Muscle of back (tissue), 11 donors: ENCODE measurements around the gene SYCP3. TPM values are rescaled to one million over a fixed set of nuclear protein-coding genes. Genes with fewer than 3 reads are reported as not detected.
"Not testable (repeated sequence)": the region's sequence is repeated elsewhere in the genome, so short reads cannot be mapped to it uniquely, and the experiment has no call there.

Experiments
- DNase-seq, 3 donors: peaks; one replicate each; pipeline versions ENCODE4 v3.0.0 to v3.0.0-alpha.2; 2013
- polyA plus RNA-seq, 10 donors: library from polyadenylated mRNA; unstranded; fragments of 120-200 nt; gene quantifications; one replicate each; pipeline ENCODE4 v1.2.1, GENCODE V29; 2013; ENCODE audit not compliant: insufficient read length in 10 of 10

The SYCP3 gene
- polyA plus RNA-seq, 10 donors, result 0.20 to 3.8 (median 0.78) TPM

- no peak for DNase-seq
Measured at GRCh38 chr12:101713930-101714329, 25.3 kb downstream of the SYCP3 start.

GRCh38 chr12:101713059-101713682, 26.1 kb downstream of the SYCP3 start:
- DNase-seq, result peak; percentile 10 to 55 (median 24)

GRCh38 chr12:101710288-101710687, 29.0 kb downstream of the SYCP3 start:
- DNase-seq, result no peak

- no peak for DNase-seq
Measured at GRCh38 chr12:101707131-101707782, 32.0 kb downstream of the SYCP3 start.

GRCh38 chr12:101706403-101706802, 32.9 kb downstream of the SYCP3 start:
- no peak for DNase-seq

- DNase-seq, result no peak
Measured at GRCh38 chr12:101703487-101703886, 35.8 kb downstream of the SYCP3 start.

- no peak for DNase-seq
Measured at GRCh38 chr12:101700299-101700820, 38.9 kb downstream of the SYCP3 start.

GRCh38 chr12:101698800-101699347, 40.4 kb downstream of the SYCP3 start:
- DNase-seq, result peak; percentile 11 to 52 (median 29)

- peak; percentile 20 to 84 (median 41) for DNase-seq
Measured at GRCh38 chr12:101697930-101698799, 41.1 kb downstream of the SYCP3 start.

GRCh38 chr12:101697197-101697929, 41.9 kb downstream of the SYCP3 start, which contains the start of gene CHPT1:
Gene CHPT1 (plus strand): TSS chr12:101697640. CDS start chr12:101697862, 222 bp downstream.
- peak; percentile 37 to 86 (median 62) for DNase-seq

- peak in 2 of 3 donors; percentile 16 to 19 for DNase-seq
Measured at GRCh38 chr12:101696251-101697196, 42.7 kb downstream of the SYCP3 start.

GRCh38 chr12:101695706-101696105, 43.6 kb downstream of the SYCP3 start:
- no peak for DNase-seq

- no peak for DNase-seq
Measured at GRCh38 chr12:101694986-101695385, 44.3 kb downstream of the SYCP3 start.

- DNase-seq, result no peak
Measured at GRCh38 chr12:101694297-101694848, 44.9 kb downstream of the SYCP3 start.

- no peak for DNase-seq
Measured at GRCh38 chr12:101691503-101692096, 47.7 kb downstream of the SYCP3 start.

- no peak for DNase-seq
Measured at GRCh38 chr12:101690544-101691098, 48.6 kb downstream of the SYCP3 start.

- DNase-seq, result no peak
Measured at GRCh38 chr12:101686176-101686575, 53.1 kb downstream of the SYCP3 start.

GRCh38 chr12:101685092-101685491, 54.2 kb downstream of the SYCP3 start:
- DNase-seq, result no peak

- DNase-seq, result not testable (repeated sequence)
Measured at GRCh38 chr12:101681627-101682026, 57.6 kb downstream of the SYCP3 start.
